ENCODE results near the gene MARK3. TPM values are rescaled to one million over a fixed set of nuclear protein-coding genes. Genes with fewer than 3 reads are reported as not detected.
"Not testable (repeated sequence)": the region's sequence is repeated elsewhere in the genome, so short reads cannot be mapped to it uniquely, and the experiment has no call there.

MARK3 gene
- total RNA-seq, 1 experiment from 2014 or later = 35.8 TPM

DNA sequence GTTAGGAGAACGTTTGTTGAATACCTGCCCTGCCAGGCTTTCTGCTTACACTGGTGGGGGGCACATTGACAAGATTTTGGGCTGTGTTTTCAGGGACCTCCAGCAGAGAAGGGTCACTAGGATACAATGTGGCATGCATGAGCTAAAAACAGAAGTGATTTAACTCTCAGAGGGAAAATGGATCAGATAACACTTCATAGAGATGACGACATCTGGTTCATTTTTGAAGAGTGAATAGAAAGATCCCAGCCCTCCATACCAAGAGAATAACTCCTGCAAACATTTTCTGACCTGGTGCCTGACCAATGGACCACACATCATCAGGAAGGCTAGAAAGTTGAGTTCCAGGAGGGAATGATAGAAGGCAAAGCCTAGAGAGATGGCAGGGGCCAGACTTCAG lies 103.7 kb downstream of the MARK3 start:
- DNase-seq (ENCODE audit: low spot score) = no peak

- no peak for DNase-seq (ENCODE audit: low spot score)
Measured at GRCh38 chr14:103489621-103490020, 104.4 kb downstream of the MARK3 start.

- DNase-seq (ENCODE audit: low spot score) = no peak
Measured at GRCh38 chr14:103491691-103492090, 106.5 kb downstream of the MARK3 start.

DNA sequence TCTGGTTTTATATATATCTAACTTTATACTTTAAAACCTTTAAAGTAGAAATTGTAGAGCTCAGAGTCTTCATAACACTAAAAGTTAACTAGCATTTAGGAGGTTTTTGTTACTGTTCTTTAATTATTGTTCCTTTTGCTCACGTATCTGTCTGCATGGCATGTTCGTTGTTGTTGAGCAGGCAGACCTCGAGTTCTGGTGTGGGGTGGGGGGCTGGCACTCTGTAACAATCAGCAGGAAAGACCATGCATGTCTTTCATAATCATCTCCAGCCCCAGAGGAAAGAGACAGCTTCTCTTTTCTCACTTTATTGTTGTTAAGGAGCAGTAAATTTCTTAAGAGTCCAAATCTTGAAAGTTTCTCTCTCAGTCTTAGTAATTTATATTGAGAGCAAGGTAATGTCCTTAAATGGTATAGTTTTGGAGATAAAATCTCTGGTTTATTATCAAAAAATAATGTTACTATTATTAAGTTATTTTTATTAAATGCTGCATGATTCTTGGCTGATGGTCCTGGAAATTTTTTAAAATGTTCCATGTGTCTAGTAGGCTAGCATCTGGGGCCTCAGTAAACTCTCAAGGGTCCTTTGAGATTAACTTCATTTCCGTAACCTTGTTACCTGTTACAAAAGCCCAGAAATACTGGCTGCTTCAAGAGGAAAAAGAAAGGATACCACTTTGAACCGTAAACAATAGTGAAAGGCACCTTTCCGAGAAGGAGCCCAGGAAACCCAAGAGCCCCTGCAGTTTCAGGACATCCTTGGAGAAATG lies 107.1 kb downstream of the MARK3 start:
- no peak for DNase-seq (ENCODE audit: low spot score)

- DNase-seq (ENCODE audit: low spot score) = no peak
Measured at GRCh38 chr14:103495854-103496253, 110.6 kb downstream of the MARK3 start.

- DNase-seq (ENCODE audit: low spot score) = no peak
Measured at GRCh38 chr14:103496776-103497175, 111.6 kb downstream of the MARK3 start.

- DNase-seq (ENCODE audit: low spot score) = no peak
Measured at GRCh38 chr14:103499709-103500108, 114.5 kb downstream of the MARK3 start.

DNA sequence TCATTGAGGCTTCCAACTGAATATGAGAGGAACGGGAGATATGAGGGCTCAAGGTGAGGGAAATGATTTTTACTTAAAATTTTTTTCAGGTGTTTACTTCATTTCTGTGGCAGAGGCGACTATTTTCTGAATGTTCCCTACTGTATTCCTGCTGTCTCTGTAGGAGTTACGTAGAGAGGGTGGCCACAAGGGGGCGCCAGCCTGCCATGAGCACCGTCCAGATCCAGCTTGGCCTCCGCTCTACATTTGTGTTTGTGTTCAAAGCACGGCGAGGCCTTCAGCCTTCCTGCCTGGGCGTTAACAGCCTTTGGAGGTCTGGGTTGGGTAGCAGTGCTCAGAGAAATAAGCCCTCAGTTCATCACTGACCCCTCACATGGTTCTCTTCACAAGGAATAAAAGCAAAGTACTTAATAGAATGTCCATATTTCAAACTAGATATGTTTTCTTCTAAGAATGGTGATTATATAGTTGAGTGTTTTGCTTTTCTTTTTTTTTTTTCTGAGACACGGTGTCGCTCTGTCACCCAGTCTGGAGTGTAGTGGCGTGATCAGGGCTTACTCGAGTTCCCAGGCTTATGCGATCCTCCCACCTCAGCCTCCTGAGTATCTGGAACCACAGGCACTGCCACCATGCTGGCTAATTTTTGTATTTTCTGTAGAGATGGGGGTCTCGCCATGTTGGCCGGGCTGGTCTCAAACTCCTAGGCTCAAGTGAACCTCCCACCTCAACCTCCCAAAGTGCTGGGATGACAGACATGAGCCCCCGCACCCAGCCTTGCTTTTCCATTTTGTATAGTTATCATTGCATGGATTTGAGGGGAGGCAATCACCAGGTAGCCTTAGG lies 115.2 kb downstream of the MARK3 start:
- DNase-seq (ENCODE audit: low spot score) = peak; percentile 79

- DNase-seq (ENCODE audit: low spot score) = no peak
Measured at GRCh38 chr14:103501041-103501870, 116.0 kb downstream of the MARK3 start.

DNA sequence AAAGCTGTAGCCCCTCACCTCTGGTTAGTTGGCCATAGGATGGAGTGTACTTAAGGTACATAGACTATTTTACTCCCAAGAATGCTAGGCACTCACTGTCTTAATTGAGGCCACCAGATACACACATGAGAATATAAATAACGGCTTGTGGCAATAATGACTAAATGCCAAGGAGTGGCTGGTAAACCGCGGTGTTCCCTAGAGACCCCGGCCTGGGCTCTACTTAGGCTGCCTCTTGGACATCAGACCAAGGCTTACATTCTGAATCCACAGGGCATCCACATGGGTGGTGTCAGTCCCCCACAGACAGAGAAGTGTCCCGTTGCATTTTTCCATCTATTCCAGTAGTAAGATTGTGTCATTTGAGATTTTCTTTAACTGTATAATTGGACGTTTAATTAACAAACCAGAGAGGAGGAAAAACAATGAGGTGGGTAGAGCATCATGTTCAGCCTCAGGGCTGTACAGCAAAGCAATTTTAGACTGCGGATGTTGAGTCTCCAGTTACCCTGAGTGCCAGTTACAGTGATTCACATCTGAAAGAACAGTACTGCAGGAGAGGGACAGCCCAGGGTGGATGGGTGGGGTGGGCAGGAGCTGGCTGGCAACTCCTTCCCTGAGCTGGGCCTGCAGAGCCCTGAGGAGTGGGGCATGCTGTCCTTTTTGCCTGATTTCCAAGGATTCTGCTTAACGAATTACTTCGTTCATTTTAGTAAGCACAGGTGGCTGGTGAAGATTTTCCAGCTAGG lies 116.9 kb downstream of the MARK3 start:
- DNase-seq (ENCODE audit: low spot score) = no peak

GRCh38 chr14:103502877-103503276 lies 117.7 kb downstream of the MARK3 start:
- no peak for DNase-seq (ENCODE audit: low spot score)

GRCh38 chr14:103503296-103503695 lies 118.1 kb downstream of the MARK3 start:
- DNase-seq (ENCODE audit: low spot score) = no peak

DNA sequence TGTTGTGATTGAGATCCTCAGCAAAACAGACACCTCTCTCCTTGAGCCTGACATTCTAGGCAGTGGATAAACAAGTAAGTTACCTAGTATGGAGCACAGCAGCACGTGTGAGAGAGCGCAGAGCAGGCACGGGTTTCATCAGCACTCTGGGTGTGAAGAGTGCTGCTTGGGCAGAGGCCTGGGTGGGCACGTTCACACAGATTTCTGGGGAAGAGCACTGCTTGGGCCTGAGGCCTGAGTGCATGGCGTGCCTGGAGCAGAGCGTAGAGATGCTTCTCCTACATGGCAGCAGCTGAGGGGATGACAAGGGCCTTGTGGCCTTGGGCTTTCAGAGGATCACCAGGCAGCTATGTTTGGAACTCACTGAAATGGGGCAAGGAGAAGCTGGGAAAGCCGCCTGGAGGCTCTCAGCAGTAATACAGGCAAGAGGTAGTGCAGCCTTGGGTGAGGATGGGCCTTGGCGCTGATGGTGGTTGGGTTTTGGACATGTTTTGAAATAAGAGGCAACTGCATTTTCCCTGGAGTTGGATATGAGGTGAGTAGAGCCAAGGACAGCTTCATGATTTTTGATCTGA lies 119.9 kb downstream of the MARK3 start:
- DNase-seq (ENCODE audit: low spot score) = no peak

DNA sequence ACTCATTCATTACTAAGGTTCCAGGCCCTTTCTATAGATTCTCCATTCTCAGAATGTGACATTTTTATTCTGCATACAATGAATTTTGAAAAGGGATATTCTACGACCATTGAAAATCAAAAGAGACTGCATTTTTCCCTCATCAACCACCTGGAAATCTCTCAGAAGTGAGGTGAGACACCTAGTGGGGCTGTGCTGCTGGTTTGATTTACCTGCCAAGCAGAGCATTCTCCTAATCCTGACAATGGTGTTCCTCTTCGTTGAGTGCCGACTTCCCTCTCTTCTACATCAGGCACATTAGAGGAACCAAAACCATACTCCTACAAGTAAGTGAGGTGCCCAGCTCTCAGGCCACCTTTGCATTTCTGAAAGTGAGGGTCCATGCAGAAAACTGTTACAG lies 122.5 kb downstream of the MARK3 start:
- DNase-seq (ENCODE audit: low spot score) = no peak

DNA sequence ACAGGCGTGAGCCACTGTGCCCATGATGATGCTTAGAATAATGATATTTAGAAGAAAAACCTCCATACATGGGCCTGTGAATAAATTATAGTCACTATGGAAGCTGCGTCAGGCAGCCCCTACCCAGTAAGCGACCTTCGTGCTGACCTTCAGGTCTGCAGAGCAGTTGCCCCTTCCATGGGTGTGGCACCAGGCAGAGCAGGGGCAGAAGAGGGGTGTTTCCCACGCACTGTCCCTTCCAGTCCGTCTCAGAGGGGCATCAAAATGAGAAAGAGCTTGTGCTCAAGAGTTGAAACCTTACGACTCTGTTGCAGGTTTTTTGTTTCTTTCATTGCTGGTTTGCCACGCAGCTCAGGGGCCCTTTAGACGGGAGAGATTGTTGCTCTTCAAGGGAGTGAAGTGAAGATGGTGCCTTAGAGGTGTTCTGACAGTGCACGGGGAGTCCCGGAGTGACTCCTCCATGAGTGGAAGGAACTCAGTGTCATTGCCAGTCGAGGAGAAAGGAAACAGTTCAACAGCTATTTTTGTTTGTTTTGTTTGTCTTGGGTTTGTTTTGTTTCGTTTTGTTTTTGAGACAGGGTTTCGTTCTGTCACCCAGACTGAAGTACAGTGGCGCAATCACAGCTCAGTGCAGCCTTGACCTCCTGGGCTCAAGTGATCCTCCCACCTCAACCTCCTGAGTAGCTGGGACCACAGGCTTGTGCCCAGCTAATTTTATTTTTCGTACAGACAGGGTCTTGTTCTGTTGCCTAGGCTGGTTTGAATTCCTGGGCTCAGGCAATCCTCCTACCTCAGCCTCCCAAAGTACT lies 123.5 kb downstream of the MARK3 start:
- DNase-seq (ENCODE audit: low spot score) = no peak

GRCh38 chr14:103509864-103510723 lies 124.9 kb downstream of the MARK3 start:
- DNase-seq (ENCODE audit: low spot score) = no peak

- no peak for DNase-seq (ENCODE audit: low spot score)
Measured at GRCh38 chr14:103510724-103511693, 125.8 kb downstream of the MARK3 start.

GRCh38 chr14:103512180-103512579 lies 127.0 kb downstream of the MARK3 start:
- DNase-seq (ENCODE audit: low spot score) = not testable (repeated sequence)
